GM18870 (cell line): ENCODE data around the gene FBXO15.
A peak's percentile ranks its signal among the peaks of the same experiment; 100 is the strongest.

Source experiments
- ATAC-seq: cut with Tn5 transposase; IDR thresholded peaks from one replicate; pipeline ENCODE4 v1.9.1; 2021; ENCODE audit warnings: moderate library complexity; ENCODE audit not compliant: unreplicated experiment

FBXO15 gene

GRCh38 chr18:74115046-74115445, 32.6 kb downstream of the FBXO15 start:
- ATAC-seq, result no peak

DNA sequence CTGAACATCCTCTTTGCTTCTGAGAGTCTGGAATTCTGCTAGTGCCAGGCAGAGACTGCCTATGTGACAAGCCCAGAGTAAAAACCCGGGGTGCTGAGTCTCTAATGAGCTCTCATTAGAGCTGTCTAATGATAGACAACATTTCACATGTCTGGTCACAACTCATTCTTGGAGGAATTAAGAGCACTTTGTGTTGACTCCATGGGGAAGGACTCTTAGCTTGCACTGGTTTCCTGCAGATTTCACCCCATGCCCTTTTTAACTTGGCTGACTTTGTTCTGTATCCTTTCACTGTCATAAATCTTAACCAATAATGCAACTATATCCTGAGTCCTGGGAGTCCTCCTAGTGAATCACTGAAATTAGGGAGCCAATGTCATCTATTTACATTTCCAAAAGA, 33.5 kb downstream of the FBXO15 start:
- no peak for ATAC-seq

- no peak for ATAC-seq
These were observed 33.9 kb downstream of the FBXO15 start for GRCh38 chr18:74113711-74114110.

DNA sequence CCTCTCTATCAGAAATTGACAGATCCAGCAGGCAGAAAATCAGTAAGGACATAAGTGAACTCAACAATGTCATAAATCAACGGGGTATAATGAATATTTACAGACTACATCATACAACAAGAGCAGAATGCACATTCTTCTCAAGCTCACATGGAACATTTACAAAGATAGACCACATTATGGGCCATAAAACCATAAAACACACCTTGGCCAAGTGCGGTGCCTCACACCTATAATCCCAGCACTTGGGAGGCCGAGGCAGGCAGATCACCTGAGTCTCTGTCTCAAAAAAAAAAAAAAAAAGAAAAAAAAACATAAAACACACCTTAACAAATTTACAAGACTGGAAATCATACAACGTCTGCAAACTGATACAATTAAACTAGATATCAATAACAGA, 36.7 kb downstream of the FBXO15 start:
- no peak for ATAC-seq

DNA sequence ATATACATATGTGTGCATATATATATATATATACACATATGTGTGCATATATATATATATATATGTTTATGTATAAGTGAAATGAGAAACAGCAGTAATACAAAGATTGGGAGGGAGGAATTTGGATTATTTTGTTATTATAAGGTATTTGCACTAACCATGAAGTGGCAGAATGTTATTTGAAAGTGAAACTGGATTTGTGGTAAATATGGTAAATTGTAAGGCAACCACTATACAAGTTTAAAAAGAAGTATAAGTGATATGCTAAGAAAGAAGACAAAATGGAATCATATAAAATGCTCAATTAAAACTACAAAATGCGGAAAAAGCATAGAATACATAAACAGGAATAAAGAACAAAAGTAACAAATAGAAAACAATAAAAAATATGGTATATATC, 37.5 kb downstream of the FBXO15 start:
- no peak for ATAC-seq

DNA sequence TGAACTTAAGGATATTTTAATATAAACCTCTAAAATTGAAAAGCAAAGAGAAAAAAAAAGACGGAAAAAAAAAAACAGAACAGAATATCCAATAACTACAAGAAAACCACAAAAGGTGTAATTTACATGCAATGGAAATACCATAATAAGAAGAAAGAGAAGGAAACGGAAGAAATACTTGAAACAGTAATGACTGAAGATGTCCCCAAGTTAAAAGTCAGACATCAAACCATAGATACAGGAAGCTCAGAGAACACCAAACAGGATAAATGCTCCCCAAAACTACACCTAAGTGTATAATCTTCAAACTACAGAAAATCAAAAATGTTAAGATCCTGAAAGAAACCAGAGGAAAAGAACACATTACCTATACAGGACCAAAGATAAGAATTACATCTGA, 39.2 kb downstream of the FBXO15 start:
- no peak for ATAC-seq

DNA sequence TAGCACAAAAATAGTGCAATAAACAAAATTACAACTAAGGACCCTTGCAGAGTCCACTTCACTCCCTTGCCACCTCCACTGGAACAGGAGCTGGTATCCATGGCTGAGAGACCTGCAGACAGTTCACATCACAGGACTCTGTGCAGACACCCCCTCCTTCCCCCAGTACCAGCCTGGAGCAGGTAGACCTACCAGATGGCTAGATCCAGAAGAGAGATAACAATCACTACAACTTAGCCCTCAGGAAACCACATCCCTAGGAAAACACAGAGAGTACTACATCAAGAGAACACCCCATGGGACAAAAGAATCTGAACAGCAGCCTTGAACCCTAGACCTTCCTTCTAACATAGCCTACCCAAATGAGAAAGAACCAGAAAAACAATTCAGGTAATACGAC, 49.8 kb downstream of the FBXO15 start:
- no peak for ATAC-seq

DNA sequence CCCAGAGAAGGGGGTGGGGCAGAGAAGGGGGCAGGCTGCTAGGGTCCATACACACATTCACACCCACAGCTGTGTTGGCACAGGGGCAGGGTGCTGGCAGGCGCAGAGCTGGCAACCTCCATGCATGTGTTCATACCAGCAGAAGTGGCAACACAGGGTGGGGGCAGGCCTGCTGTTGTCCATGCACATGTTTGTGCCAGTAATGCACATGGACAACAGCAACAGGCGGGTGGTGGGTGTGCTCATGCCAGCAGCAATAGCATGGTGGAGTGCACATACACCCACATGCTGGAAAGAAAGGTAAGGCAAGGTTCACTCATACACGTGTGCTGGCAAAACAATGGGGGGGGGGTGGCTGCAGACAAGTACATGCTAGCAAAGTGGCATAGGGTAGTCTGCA, 54.7 kb downstream of the FBXO15 start:
- ATAC-seq, result no peak

GRCh38 chr18:74084184-74084855, 63.3 kb downstream of the FBXO15 start:
- no peak for ATAC-seq

- ATAC-seq, result no peak
These were observed 64.1 kb downstream of the FBXO15 start for GRCh38 chr18:74083557-74083952.

DNA sequence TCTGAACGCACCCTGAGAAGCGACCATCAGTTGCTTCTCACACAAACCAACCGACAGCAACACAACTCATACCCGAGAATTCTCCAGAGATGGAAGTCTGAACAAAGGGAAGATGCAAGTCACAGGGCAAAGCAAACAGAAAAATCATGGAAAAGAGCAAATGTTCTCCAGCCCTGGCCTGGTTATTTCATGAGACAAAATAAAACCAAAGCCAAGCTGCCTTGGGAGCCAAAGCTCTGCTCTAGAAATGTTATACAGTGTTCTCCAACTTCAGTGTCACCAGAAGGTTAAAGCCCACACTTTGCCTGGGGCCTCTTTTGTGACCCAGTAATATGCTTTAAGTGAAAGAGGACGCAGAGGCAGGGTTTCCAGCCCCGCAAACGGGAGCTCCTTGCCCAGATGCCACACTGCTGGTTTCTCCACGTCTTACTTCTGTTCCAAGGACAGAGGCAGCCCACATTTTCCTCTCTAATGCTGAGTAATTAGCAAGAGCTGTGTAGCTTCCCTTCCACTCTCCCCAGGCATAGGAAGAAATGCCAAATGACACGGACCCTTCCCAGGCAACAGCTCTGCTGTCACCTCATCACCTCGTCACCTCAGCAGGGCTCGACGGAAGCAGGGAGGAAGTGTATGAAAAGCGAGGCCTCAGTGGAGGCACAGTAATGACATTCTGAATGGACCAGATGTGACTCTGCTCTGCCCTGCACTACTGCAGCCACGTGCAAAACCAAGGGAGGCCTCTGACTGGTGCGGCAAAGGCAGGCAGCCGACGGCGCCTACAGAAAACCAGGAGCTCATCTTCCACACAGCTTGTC, 64.7 kb downstream of the FBXO15 start:
- ATAC-seq, result no peak

DNA sequence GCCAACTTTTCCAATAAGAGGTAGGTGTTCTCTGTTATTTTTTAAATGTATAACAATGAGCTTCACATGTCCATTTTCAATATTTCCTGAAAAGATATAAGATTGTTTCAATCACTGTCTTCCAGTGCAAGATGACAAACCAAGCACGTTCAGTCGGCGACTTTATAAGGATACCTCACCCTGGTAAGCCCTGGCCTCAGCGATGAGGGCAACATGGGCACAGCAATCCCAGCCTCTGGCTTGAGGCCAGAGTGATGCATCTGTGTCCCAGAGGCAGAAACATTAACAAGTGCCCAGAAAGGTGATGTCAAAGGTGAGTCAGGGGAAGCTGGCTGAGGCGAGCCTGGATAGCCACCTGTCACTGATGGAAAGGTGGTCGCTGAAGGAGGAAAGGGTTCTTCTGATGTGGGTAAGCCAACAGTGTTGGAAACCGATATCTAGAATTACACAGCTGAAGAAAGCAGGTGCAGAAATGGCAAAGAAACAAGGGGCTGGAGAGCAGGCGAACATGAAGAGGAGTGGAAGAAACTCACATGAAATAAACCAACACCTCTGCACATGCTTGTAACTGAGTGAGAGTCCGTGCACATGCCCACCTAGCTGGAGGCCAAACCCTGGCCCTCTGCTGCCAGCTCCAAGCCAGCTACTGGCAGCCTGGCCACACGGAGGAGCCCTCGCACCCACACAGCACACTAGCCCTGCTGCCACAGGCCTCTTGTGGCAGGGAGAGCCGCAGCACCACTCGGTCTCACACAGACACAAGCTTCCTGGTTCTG, 65.5 kb downstream of the FBXO15 start:
- peak; percentile 70 for ATAC-seq

- ATAC-seq, result no peak
These were observed 69.4 kb downstream of the FBXO15 start for GRCh38 chr18:74078257-74078656.

DNA sequence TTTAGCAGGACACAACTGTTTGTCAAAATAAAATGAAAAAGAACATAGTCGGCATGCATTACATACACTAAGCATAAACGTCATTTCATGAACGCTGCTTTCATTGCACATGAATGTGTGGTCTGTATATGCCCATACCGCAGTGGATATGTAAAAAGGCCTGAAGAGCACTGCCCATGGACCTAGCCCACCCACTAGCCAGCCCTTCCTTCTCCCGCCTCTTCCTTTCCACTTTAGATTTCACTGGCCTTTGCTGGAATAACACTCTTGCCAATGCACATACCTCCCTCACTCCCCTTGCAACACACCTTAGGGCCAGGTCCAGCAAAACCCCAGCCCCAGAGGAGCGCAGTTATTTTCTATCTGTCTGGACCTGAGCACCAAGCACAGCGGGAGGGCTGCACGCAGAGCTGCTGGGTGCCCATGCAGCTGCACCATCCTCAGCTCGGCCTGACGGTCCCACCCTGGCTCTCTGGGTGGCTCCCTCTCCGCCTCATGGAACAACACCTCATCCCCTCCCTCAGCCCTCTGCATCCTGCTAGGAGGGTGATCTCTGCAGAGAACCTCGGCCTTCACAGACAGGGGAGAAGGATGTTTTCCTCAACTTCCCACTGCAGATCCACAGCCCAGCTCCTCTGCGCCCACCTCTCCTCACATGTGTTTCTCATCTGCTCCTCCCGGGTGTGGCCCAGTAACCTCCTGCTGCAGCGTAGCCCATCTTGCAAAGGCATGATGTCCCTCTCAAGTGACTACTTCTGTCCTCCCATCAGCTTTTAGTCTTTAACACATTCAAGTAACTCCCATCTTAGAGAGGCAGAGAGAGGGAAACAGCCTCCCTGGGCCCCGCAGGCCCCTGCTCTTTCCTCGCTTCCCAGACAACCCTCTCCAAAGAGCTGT, 72.7 kb downstream of the FBXO15 start:
- ATAC-seq, result no peak

DNA sequence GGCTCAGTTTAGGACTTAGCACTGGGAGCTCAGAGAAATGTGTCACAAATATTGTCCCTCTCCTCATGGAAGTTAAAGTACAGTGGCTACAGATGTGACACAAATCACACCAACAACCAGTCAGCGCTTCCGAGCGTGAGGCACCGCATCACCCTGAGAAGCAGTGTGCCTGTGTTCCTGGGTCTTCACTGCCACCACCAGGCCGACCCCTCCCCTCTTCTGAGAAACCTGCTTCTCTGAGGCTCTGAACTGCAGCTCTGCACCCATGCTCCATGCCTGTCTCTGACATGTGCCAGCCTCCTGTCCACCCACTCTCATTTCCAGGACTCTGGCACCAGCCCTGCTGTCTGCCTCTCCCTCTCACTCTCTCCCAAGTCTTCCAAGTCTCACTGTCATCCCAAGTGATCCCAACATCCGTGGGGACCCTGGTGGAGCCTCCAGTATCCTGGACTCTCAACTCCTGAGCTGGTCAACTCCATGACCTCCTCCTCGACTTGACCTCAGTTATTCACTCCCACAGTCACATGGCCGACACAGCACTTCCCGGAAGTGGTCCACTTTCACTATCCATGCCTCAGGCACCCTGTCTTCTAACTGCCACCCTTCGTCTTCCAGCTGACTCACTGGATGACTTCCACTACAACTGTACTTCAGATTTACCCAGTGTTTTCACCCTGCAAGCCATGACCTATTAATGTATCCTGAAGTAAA, 73.5 kb downstream of the FBXO15 start:
- ATAC-seq, result no peak

DNA sequence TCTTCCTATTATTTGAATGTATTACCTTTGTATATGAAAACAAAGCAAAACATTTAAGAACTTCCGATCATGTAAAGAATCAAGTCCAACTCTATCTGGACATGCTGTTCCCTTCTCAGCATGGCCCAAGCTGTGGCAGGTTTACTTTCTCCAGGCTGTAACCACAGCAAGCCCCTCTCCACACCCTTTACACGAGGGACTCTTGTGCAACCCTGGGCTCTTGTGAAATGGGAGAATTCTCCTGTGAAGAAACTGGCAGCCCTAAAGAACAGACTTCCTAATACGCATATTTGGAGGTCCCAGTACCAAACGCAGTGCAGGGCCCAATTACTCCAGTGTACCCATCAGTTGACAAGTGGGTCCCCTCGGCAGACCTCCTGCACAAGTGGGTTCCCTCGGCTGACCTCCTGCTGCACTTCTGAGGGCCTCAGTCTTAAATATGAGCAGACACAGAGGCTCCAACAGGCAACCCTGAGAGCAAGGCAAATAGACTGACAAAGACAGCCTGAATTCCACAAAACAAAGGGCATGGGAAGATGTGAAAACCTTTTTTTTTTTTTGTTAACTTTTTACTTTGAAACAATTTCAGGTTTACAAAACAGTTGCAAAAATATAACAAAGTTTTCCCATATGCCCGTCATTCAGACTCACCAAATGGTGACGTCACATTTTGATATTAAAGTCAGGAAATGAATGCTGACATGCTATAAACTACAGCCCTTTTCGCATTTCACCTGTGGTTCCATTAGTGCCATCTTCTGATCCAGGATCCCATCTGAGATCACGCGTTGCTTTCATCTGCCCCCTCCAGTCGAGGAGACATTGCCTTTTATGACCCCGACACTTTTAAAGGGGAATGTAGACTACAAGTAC, 78.2 kb downstream of the FBXO15 start:
- ATAC-seq, result no peak

DNA sequence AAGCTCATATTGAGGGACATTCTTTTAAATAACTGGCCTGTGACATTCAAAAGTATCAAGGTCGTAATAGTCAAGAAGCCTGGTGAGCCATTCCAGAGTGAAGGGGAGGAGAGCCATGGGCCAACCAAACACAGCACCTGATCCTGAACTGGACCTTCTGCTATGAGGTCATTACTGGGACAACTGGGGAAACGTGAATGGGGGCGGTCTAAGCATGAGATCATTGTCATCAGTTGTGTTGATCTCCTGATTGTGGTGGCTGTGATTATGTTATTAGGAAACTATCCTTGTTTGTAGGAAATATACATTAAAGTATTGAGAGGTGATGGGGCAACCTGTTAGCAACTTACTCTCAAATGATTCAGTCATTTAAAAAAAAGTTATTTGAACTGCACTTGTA, 79.3 kb downstream of the FBXO15 start:
- no peak for ATAC-seq

DNA sequence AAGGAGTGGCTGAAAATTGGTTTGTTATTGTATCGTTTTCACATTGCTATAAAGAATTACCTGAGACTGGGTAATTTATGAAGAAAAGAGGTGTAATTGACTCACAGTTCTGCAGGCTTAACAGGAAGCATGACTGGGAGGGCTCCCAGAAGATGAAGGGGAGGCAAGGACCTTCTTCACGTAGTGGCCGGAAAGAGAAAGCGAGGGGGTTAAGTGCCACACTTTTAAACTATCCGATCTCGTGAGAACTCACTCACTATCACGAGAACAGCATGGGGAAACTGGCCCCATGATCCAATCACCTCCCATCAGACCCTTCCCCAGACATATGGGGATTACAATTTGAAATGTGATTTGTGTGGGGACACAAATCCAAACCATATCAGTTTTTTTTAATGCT, 81.6 kb downstream of the FBXO15 start:
- no peak for ATAC-seq

GRCh38 chr18:74065366-74065765, 82.3 kb downstream of the FBXO15 start:
- ATAC-seq, result no peak
